ENCODE measurements around the gene ORM2. TPM values are rescaled to one million over a fixed set of nuclear protein-coding genes. Genes with fewer than 3 reads are reported as not detected.
A peak's percentile ranks its signal among the peaks of the same experiment; 100 is the strongest.
"Not testable (repeated sequence)": the region's sequence is repeated elsewhere in the genome, so short reads cannot be mapped to it uniquely, and the experiment has no call there.

ORM2 gene
- 1 to 10 TPM in 1 of 2 donors, not detected in 1; 1.6 TPM for total RNA-seq
- long read RNA-seq, result 0 reads

GRCh38 chr9:114329625-114330022 lies at the start of gene ORM2:
ORM2 (plus strand) TSS chr9:114329869; CDS start chr9:114329905, 36 bp downstream.
- DNase-seq; intact Hi-C loops (cut with DNase I): not testable (repeated sequence)
- peak in 1 of 2 donors; percentile 10 for ATAC-seq

GRCh38 chr9:114280636-114281472 lies 48.8 kb upstream of the ORM2 start:
- ATAC-seq (peak in 1 of 2 donors; percentile 73), DNase-seq (peak; percentile 24)
- intact Hi-C loops (cut with DNase I), result no loop called here

GRCh38 chr9:114281473-114282103 lies 48.1 kb upstream of the ORM2 start:
- DNase-seq (peak; percentile 67), ATAC-seq (peak; percentile 48 to 77)
- intact Hi-C loops (cut with DNase I), result no loop called here

GRCh38 chr9:114282104-114282485 lies 47.6 kb upstream of the ORM2 start:
- DNase-seq (peak; percentile 17), ATAC-seq (no peak)
- intact Hi-C loops (cut with DNase I), result no loop called here

- intact Hi-C loops (cut with DNase I), result no loop called here
- no peak for DNase-seq
These were observed 47.2 kb upstream of the ORM2 start for GRCh38 chr9:114282507-114282906.

GRCh38 chr9:114282926-114283325 lies 46.7 kb upstream of the ORM2 start:
- intact Hi-C loops (cut with DNase I), result no loop called here
- ATAC-seq (no peak), DNase-seq (no peak)

More at GRCh38 chr9:114282507-114282906, 47.2 kb upstream of the ORM2 start:
- no peak for ATAC-seq

- peak; percentile 15 for DNase-seq
- intact Hi-C loops (cut with DNase I), result no loop called here
- ATAC-seq, result no peak
These were observed 46.0 kb upstream of the ORM2 start for GRCh38 chr9:114283551-114284111.

- intact Hi-C loops (cut with DNase I), result loop anchor here in 1 of 2 donors (5.0 kb wide), 1 partner anchor 177 kb away; no protein-coding TSS in a partner anchor
- ATAC-seq, result no peak
- DNase-seq, result peak; percentile 12
These were observed 45.2 kb upstream of the ORM2 start for GRCh38 chr9:114284316-114285060.

- ATAC-seq (peak in 1 of 2 donors; percentile 8), DNase-seq (peak; percentile 27)
- intact Hi-C loops (cut with DNase I), result loop anchor here in 1 of 2 donors (5.0 kb wide), 1 partner anchor 178 kb away; no protein-coding TSS in a partner anchor
These were observed 44.4 kb upstream of the ORM2 start for GRCh38 chr9:114285166-114285867.

- no peak for DNase-seq
- intact Hi-C loops (cut with DNase I), result loop anchor here in 1 of 2 donors (5.0 kb wide), 1 partner anchor 179 kb away; no protein-coding TSS in a partner anchor
- ATAC-seq, result no peak
These were observed 43.5 kb upstream of the ORM2 start for GRCh38 chr9:114286146-114286679.

- peak; percentile 18 for DNase-seq
- intact Hi-C loops (cut with DNase I), result loop anchor here in 1 of 2 donors (5.0 kb wide), 1 partner anchor 180 kb away; no protein-coding TSS in a partner anchor
- no peak for ATAC-seq
These were observed 42.5 kb upstream of the ORM2 start for GRCh38 chr9:114287001-114287762.

- DNase-seq (peak; percentile 19), ATAC-seq (no peak)
- intact Hi-C loops (cut with DNase I), result loop anchor here in 1 of 2 donors (5.0 kb wide), 1 partner anchor 180 kb away; no protein-coding TSS in a partner anchor
These were observed 41.9 kb upstream of the ORM2 start for GRCh38 chr9:114287763-114288192.

- DNase-seq, result peak; percentile 9
- no peak for ATAC-seq
- intact Hi-C loops (cut with DNase I), result loop anchor here in 1 of 2 donors (5.0 kb wide), 1 partner anchor 181 kb away; no protein-coding TSS in a partner anchor
These were observed 41.2 kb upstream of the ORM2 start for GRCh38 chr9:114288193-114289091.

GRCh38 chr9:114289106-114289505 lies 40.6 kb upstream of the ORM2 start:
- DNase-seq, result peak; percentile 14
- ATAC-seq, result no peak
- intact Hi-C loops (cut with DNase I), result loop anchor here in 1 of 2 donors (5.0 kb wide), 1 partner anchor 182 kb away; no protein-coding TSS in a partner anchor

GRCh38 chr9:114289571-114290481 lies 39.8 kb upstream of the ORM2 start:
- DNase-seq (peak; percentile 17), ATAC-seq (no peak)
- intact Hi-C loops (cut with DNase I), result loop anchor here (5.0 kb wide), 4 partner anchors 133 to 208 kb away; partner anchors contain the start of genes COL27A1 (in 1 of the 2) and KIF12 (in 1 of the 2)

Data from left cardiac atrium (tissue), 4 donors.